ENCODE measurements around the gene GNB1L. TPM values are rescaled to one million over a fixed set of nuclear protein-coding genes. Genes with fewer than 3 reads are reported as not detected.
A peak's percentile ranks its signal among the peaks of the same experiment; 100 is the strongest.

GNB1L gene
- total and polyA plus RNA-seq, 2 of the 13 experiments (the other 11 are each of a cell fraction or from before 2014, with no cell fraction given), result 2.5 to 7.4 TPM

- no peak for TF ChIP-seq HBP1 (CRISPR knock-in tag; IDR thresholded peaks at IDR 0.05; ENCODE audit: low read depth)
- no peak for TF ChIP-seq ZFP36 (IDR thresholded peaks at IDR 0.05; ENCODE audit: borderline replicate concordance, low read depth, low read length, partially characterized antibody)
- TF ChIP-seq ZNF816 (CRISPR knock-in tag; IDR thresholded peaks at IDR 0.05; ENCODE audit: borderline replicate concordance), result 0 out of 2 replicates have a peak, but pooled peaks have one; percentile 74
- peak; percentile 47; the same call in 1 of the 2 replicates for TF ChIP-seq ATF7-NPFF (CRISPR knock-in tag; IDR thresholded peaks at IDR 0.05; ENCODE audit: low read depth)
- TF ChIP-seq ZNF260 (CRISPR knock-in tag; IDR thresholded peaks at IDR 0.05; ENCODE audit: borderline replicate concordance, low read depth), result no peak
- no peak for TF ChIP-seq MBD4 (IDR thresholded peaks at IDR 0.05; ENCODE audit: borderline replicate concordance, low read length)
- TF ChIP-seq REPIN1 (CRISPR knock-in tag; IDR thresholded peaks at IDR 0.05; ENCODE audit: borderline replicate concordance, low read depth), result peak; percentile 72
- no peak for TF ChIP-seq KLF6 (CRISPR knock-in tag; IDR thresholded peaks at IDR 0.05)
- no peak for TF ChIP-seq ZNF841 (CRISPR knock-in tag; IDR thresholded peaks at IDR 0.05; ENCODE audit: borderline replicate concordance)
- TF ChIP-seq ZSCAN21 (CRISPR knock-in tag; IDR thresholded peaks at IDR 0.05; ENCODE audit: borderline replicate concordance), result peak; percentile 67; the same call in 1 of the 2 replicates
- TF ChIP-seq DPF2 (CRISPR knock-in tag; IDR thresholded peaks at IDR 0.05; ENCODE audit: borderline replicate concordance, low read depth), result peak; percentile 64; the same call in 1 of the 2 replicates
- no peak; the same call in 1 of the 2 replicates for TF ChIP-seq FOXO1 (CRISPR knock-in tag; IDR thresholded peaks at IDR 0.05)
- no peak for TF ChIP-seq IRF9 (CRISPR knock-in tag; IDR thresholded peaks at IDR 0.05; ENCODE audit: borderline replicate concordance)
- TF ChIP-seq HDAC2 (CRISPR knock-in tag; IDR thresholded peaks at IDR 0.05), result peak; percentile 58; the same call in 1 of the 2 replicates
- peak; percentile 80 for TF ChIP-seq AHDC1 (CRISPR knock-in tag; IDR thresholded peaks at IDR 0.05; ENCODE audit: borderline replicate concordance)
- TF ChIP-seq ZGPAT (CRISPR knock-in tag; IDR thresholded peaks at IDR 0.05), result peak; percentile 52; the same call in 1 of the 2 replicates
- TF ChIP-seq ZNF639 (CRISPR knock-in tag; conservative IDR thresholded peaks at IDR 0.05), result no peak
Observed at GRCh38 chr22:19898831-19899567, 44.3 kb upstream of the GNB1L start (continued).

All from HepG2 (cell line).